HG03103 (cell line): ENCODE data around the gene ICOSLG.
"Not testable (repeated sequence)": the region's sequence is repeated elsewhere in the genome, so short reads cannot be mapped to it uniquely, and the experiment has no call there.

Source experiments
- ATAC-seq: cut with Tn5 transposase; IDR thresholded peaks from one replicate; pipeline ENCODE4 v1.9.1; 2021; ENCODE audit warnings: low read depth; ENCODE audit not compliant: unreplicated experiment

ICOSLG gene, protein sequence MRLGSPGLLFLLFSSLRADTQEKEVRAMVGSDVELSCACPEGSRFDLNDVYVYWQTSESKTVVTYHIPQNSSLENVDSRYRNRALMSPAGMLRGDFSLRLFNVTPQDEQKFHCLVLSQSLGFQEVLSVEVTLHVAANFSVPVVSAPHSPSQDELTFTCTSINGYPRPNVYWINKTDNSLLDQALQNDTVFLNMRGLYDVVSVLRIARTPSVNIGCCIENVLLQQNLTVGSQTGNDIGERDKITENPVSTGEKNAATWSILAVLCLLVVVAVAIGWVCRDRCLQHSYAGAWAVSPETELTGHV

DNA sequence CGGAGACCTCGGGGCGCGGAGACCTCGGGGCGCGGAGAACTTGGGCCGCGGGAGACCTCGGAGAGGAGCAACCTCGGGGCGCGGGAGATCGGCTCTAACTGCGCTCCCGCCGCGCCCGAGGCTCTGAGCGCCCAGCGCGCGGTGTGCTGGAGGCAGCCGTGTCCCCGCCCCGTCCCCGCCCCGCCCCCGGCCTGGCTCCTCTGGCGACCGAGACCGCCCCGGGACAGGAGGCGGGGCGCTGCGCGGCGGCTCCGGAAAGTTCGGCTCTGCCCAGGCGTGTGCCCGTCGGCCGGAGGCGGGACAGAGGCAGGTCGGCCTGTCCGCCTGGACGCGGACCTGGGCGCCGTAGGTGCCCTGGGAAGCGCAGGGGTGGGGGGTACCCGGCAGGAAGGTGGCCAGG lies at the start of gene ICOSLG:
TSS of gene ICOSLG (minus strand) at position 102 of the 400 bp plus-strand sequence. CDS start 126 bp downstream, outside the sequence.
- ATAC-seq = not testable (repeated sequence)

DNA sequence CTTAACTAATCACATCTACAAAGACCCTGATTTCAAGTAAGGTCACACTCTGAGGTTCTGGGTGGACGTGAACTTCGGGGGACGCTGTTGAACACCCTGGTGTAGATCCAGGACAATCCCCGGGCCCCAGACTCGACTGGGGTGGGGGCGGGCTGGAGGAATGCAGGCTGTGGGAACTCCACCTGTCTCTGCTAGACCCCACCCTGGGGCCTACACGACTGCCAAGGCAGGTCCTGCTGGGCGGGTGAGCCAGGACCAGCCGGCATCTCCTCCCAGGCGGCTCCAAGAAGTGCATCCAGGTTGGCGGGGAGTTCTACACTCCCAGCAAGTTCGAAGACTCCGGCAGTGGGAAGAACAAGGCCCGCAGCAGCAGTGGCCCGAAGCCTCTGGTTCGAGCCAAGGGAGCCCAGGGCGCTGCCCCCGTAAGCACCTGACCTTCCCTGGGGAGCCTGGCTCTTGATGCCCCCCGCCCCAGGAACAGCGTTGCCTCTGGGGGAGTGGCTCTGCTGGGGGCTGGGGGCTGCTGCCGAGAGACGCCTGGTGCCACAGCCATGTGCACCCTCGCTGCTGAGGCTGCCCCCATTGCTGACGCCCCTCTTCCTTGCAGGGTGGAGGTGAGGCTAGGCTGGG lies 48.8 kb upstream of the ICOSLG start:
- ATAC-seq = no peak

DNA sequence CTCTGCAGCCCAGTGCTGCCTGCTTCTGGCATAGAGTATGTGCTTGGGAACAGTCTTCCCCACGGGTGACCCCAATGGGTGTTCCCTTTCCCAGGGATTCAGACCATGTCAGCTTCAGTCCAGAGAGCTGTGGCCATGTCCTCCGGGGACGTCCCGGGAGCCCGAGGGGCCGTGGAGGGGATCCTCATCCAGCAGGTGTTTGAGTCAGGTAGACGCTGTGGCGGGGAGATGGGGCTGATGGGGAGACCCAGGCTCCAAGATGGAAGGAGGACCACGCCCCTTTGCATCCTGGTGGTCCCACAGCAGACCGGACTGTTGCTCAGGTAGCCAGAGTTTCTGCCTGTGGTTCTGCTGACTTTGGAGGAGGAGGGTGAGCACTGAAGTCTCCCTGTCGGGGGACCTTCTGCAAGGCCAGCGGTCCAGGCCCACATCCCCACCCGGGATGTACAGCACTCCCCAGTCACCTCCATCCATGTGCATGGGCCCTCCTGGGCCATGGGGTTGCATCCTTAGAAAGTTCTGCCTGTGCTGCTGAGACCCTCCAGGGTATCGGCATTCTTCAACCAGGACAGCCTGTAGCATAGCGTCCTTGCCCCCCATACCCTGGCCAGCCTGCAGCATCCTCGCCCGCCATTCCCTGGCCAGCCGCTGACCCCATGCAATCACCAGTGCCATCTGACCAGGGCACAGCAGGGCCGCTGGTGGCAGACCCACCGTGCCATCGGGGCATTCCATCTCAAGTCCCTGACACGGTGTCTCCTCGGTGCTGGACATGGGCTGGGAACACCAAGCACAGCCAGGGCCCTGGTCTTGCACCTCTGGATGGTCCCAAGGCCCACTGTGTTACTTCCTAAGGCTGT lies 47.7 kb upstream of the ICOSLG start:
- ATAC-seq = no peak

DNA sequence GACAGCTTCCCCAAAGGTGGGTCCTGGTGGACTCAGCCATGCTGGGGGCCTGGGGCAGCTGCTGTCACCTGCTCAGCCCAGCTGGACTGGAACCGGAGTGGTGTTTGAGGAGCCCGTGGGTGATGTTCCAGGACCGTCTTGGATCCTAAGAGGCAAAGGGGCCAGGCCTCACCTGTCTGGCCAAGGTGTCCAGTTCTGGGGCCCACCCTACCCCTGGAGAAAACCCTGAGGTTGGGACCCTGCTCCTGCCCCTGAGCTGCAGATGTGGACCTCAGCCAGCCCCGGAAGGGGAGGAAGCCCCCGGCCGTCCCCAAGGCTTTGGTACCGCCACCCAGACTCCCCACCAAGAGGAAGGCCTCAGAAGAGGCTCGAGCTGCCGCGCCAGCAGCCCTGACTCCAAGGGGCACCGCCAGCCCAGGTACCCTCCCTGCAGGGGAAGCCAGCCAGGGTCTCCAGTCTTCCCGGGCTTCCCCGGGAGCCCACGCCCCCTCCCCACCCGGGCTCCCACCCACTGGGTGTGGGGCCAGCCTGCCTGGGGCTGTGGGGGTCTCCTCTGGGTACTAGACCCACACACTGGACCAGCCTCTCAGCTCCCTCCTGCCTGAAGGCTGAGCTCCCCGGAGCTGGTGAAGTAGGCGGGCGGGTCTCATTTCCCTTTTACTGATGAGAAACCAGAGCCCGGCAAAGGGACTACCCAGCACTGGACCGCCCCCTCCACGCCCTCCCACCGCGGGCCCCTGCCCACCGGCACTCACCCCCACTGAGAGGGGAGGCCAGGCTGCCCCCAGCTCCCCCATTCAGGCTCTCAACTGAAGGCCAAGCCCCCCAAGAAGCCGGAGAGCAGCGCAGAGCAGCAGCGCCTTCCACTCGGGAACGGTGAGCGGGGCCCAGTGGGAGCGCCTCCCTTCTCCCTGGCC lies 46.2 kb upstream of the ICOSLG start:
- no peak for ATAC-seq

DNA sequence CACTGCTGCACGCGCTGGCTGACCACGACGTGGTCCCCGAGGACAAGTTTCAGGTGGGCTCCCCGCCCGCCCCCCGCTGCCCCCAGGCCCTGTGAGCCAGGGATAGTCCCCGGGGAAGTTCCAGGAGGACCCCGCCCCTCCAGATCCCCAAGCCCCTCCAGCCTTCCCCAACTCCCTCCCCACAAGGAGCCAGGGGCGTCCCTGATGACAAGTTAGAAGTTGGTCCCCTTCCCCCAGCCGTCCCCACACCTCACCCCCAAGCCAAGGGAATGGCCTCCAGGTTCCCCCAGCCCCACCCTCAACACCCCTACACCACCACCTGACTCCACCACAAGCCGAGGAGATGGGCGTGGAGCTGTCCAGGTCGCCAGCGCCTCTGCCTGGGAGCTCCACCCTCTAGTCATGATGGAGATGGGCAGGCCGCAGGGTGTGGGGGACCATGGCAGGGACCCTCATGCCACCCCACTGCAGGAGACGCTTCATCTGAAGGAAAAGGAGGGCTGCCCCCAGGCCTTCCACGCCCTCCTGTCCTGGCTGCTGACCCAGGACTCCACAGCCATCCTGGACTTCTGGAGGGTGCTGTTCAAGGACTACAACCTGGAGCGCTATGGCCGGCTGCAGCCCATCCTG lies 45.5 kb upstream of the ICOSLG start:
- ATAC-seq = no peak

DNA sequence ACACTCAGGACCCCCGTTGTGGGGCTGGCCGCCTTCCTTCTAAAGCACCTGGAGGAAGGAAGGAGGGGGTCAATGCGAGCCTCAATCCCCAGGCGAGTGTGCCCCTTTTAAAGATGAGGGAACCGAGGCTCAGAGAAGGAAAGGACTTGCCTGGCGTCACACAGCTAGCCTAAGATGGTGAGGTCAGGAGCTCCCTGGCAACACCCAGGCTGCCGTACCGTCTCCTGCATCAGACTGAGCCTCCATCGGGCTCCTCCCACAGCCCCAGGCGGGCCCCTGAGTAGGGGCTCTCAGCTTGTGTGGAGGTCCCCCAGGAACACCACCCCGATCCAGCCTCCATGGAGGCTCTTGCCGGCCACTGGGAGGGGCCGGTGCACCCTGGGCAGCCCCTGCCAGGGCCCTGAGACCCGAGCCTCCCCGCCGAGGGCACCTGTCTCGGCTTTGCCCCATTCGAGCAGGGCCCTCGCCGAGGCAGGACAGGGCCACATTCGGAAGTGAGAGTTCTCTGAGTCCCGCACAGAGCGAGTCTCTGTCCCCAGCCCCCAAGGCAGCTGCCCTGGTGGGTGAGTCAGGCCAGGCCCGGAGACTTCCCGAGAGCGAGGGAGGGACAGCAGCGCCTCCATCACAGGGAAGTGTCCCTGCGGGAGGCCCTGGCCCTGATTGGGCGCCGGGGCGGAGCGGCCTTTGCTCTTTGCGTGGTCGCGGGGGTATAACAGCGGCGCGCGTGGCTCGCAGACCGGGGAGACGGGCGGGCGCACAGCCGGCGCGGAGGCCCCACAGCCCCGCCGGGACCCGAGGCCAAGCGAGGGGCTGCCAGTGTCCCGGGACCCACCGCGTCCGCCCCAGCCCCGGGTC lies 44.6 kb upstream of the ICOSLG start, which contains the start of gene AIRE:
TSS of gene AIRE (plus strand) at position 739 of the 855 bp plus-strand sequence. CDS start 131 bp downstream, outside the sequence.
- no peak for ATAC-seq

DNA sequence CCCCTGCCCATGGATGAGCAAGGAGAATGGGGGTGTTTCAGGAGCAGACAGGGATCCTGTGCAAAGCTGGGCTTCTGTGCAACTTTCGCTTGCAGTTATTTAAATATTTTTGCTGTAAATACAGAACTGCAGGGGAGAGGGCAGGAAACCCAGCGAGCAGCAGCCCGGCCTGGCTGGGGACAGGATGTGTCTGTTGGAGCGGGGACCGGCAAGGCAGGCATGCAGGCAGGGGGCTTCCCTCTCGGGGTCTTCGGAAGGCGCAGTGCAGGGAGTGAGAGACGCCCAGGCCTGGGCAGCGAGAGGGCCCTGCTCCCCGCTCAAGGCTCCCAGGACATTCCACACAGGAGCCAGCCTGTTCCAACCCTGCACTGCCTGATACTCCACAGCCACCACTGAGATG lies 43.2 kb upstream of the ICOSLG start:
- ATAC-seq = no peak

DNA sequence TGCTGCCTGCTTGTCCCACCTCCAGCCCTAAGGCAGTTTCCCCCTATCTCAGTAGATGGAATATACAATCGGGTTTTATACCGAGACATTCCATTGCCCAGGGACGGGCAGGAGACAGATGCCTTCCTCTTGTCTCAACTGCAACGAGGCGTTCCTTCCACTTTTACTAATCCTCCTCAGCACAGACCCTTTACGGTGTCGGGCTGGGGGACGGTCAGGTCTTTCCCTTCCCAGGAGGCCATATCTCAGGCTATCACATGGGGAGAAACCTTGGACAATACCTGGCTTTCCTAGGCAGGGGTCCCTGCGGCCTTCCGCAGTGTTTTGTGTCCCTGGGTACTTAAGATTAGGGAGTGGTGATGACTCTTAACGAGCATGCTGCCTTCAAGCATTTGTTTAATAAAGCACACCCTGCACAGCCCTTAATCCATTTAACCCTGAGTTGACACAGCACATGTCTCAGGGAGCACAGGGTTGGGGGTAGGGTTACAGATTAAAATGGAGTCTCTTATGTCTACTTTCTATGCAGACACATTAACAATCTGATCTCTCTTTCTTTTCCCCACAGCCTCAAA lies 42.6 kb upstream of the ICOSLG start:
- ATAC-seq = not testable (repeated sequence)

DNA sequence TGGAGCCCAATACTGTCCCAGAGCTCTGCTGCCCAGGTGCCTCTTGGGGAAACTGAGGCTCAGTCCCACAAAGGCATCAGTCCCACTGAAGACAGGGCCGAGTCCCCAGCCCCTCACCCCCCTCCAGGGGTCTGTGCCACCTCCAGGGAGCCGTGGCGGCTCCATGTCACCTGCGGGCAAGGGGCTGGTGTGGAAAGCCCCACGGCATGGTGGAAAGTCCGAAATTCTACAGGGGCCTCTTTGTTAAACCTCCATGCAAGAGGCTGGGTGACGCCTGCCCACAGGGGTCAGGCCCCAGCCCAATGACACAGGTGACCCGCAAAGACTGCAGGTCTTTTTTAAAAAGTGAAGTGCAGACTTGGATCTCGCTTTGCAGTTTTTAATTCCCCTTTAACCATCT lies 41.6 kb upstream of the ICOSLG start:
- no peak for ATAC-seq

DNA sequence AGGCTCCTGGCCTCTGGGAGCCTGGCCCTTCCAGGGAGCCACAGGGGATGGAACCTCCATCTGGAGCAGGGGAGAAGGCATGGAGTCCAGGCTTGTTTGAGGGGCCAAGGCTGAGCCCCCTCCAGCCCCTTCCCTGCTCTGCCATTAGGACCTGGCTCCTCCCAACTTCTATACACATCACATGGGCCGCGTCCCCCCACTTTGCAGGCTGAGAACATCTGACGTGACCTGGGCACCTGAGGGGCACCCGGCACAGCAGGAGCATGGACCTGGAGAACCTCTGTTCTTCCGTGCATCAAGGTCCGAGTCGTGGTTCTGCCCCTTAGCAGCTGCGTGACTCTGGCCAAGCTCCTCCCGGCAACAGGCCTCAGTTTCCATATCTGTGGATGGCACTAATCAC lies 41.1 kb upstream of the ICOSLG start:
- no peak for ATAC-seq

DNA sequence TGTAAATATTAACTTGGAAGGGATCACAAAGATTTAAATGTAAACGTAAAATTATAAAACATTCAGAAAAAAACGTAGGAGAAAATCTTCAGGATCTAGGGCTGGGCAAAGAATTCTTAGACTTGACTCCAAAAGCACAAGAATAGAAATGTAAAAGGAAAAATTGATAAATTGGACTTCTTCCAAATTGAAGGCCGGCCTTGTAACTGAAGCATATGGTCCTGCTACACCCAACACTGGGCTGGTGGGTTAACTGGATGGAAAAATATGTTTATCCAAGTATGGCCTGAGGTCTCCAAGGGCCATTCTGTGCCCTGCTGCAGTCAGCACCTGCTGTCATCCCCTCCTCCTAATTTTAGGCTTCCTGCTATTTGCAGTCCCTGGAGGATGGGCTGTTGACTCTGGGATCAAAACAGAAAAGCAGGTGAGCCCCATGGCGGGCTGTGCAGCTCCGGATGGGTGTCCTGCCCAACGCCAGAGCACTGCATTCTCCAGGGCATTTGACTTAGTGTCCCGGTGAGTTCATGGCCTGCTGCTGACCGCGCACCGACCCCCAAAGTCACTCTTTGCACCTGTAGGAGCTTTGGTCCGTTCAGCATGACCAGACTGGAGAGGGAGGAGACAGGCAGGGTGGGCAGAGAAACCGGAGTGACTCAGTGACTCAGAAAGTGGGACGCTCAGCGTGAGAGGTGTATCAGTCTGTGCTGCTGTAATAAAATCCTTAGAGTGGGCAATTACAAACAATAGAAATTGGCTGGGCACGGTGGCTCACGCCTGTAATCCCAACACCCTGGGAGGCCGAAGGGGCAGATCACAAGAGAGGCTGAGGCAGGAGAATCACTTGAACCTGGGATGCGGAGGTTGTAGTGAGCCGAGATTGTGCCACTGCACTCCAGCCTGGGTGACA lies 38.9 kb upstream of the ICOSLG start:
- ATAC-seq = no peak

DNA sequence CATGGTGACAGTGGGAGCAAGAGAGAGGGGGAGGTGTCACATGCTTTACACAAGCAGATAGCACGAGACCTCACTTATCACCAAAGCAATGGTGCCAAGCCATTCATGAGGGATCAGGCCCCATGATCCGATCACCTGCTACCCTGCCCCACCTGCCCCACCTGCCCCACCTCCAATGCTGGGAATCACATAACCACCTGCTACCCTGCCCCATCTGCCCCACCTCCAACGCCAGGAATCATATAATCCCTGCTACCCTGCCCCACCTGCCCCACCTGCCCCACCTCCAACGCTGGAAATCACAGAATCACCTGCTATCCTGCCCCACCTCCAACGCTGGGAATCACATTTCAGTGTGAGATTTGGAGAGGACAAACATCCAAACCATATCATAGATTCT lies 34.3 kb upstream of the ICOSLG start:
- no peak for ATAC-seq

DNA sequence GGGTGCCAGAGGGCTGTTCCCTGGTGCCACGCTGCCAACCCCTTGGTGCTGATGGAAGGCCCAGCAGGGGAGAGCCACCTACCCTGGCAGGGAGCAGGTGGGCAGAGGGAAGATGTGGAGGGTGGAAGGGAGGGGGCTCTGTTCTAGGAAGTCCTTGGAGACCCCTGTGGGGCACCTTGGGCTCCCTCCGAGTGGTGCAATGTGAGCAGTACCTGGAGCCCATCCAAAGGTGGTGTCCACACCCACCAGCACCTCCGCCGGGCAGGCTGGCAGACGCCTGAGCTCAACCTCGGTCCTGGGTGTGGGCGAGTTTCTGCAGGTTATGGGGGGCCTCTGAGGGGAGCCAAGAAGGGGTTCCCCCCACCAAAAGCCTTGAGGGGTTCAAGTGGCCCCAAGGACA lies 32.3 kb upstream of the ICOSLG start:
- ATAC-seq = no peak

DNA sequence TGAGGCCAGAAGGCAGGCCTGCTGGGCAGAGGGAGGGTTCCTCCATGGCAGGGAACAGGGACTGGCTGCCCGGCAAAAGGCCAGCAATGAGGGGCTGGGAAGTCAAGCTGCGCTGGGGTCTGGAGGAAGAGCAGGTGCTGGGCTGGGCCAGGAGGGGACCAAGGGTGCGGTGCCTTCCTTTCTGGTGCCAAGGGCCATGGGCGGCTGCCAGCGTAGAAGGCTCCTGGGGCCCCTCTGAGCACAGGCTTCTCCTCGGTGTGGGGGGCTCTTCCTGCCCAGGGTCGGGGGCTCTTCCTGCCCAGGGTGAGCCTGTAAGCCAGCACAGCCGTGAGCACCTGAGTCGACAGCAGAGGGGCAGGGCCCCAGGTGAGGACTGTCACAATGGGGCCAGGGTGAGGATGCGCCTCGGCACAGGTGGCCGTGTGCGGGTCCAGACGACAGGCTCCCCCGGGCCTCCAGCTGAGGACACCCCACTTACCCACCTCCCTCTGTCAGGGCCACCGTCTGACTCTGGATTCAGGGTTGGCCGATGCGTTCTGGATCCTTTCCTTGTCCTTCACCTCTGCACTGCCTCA lies 31.6 kb upstream of the ICOSLG start:
- ATAC-seq = no peak

DNA sequence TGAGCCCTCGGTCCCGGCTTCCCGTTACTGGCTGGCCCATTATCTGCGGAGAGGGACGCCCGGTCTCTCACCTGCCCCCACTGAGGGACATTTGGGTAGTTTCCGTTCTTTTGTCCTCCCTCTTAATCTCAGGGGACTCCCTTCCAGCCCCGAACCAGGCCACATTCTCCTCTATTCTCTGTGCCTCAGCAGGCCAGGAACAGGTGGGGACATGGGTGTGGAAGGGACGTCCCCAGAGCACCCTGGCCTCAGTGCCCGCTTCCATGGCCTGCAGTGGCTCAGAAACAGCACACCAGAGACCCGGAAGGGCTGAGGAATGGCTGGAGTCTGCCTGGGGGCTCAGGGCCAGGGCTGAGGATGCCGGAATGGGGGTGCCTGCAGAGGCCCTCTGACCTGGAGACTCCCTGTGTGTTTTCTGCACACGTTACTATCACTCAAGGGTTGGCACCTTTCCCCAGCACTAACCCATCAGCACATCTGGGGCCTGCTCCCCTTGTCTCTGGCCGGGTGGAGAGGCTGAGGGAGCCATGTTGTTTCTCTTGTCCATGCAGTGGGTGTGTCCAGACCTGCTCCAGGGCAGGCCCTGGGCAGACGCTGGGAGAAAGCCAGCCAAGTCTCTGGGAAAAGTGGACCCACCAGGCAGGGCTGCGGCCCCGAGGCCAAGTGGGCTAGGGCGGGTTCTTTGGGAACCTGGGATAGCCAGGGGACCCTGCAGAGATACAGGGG lies 31.0 kb upstream of the ICOSLG start:
- ATAC-seq = no peak

DNA sequence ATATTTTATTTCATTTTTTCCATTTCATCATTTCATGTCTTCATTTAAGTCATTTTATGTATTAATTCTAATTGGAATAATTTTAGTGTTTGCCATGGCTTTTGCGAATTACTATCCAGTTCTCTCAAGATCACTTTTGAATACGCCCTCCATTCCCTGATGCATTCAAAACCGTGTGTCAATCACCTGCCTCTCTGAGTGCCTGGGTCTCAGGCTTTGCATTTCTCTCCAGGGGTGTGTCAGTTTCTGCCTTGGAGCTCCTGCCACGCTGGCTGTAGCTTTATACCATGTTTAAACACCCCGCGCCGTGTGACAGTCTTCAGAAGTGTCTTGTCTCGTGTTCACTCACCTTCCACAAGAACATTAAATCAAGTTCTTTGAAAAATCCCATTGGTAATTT lies 28.3 kb upstream of the ICOSLG start:
- ATAC-seq = no peak
